Rectal smooth muscle tissue (tissue), 1 donor: ENCODE measurements around the gene SFT2D2.

Source experiments
- H3K27ac ChIP-seq: one replicate; pipeline ENCODE4 v1.7.0; 2013; ENCODE audit warnings: low read depth, low read length, inconsistent platforms
- H3K27me3 ChIP-seq: one replicate; pipeline ENCODE4 v1.7.0; 2013; ENCODE audit warnings: low read length; ENCODE audit not compliant: control insufficient read depth, insufficient read depth
- H3K36me3 ChIP-seq: one replicate; pipeline ENCODE4 v1.7.0; 2013; ENCODE audit warnings: low read length; ENCODE audit not compliant: control insufficient read depth, insufficient read depth
- H3K4me1 ChIP-seq: one replicate; pipeline ENCODE4 v1.7.0; 2013; ENCODE audit warnings: low read length; ENCODE audit not compliant: control insufficient read depth, insufficient read depth
- H3K4me3 ChIP-seq: one replicate; pipeline ENCODE4 v1.7.0; 2013; ENCODE audit warnings: low read length
- H3K9ac ChIP-seq: one replicate; pipeline ENCODE4 v1.7.0; 2013; ENCODE audit warnings: low read length

SFT2D2 gene

GRCh38 chr1:168229893-168230292, 4.1 kb downstream of the SFT2D2 start:
- Histone ChIP-seq H3K27me3 (no peaks in the 10 kb centered on the region), H3K4me1 (peaks cover 16% of the 10 kb centered on the region), H3K4me3 (peak overlapping the region; percentile 0), H3K36me3 (peaks cover 12% of the 10 kb centered on the region), H3K9ac (no peak overlapping the region), H3K27ac (no peak overlapping the region)

- H3K36me3 ChIP-seq, result peaks cover 17% of the 10 kb centered on the region
- H3K27ac ChIP-seq, result no peak overlapping the region
- peaks cover 16% of the 10 kb centered on the region for H3K4me1 ChIP-seq
- no peak overlapping the region for H3K4me3 ChIP-seq
- no peaks in the 10 kb centered on the region for H3K27me3 ChIP-seq
- no peak overlapping the region for H3K9ac ChIP-seq
Measured at GRCh38 chr1:168230709-168231108, 4.9 kb downstream of the SFT2D2 start.

GRCh38 chr1:168234846-168235547, 9.2 kb downstream of the SFT2D2 start:
- Histone ChIP-seq H3K27ac (no peak overlapping the region), H3K4me3 (no peak overlapping the region), H3K27me3 (no peaks in the 10 kb centered on the region), H3K4me1 (no peaks in the 10 kb centered on the region), H3K36me3 (peaks cover 15% of the 10 kb centered on the region), H3K9ac (no peak overlapping the region)

GRCh38 chr1:168235548-168235885, 9.7 kb downstream of the SFT2D2 start:
- Histone ChIP-seq H3K4me1 (no peaks in the 10 kb centered on the region), H3K4me3 (no peak overlapping the region), H3K36me3 (peaks cover 15% of the 10 kb centered on the region), H3K27me3 (no peaks in the 10 kb centered on the region), H3K27ac (no peak overlapping the region), H3K9ac (no peak overlapping the region)

- no peaks in the 10 kb centered on the region for H3K27me3 ChIP-seq
- no peak overlapping the region for H3K27ac ChIP-seq
- peaks cover 15% of the 10 kb centered on the region for H3K36me3 ChIP-seq
- no peak overlapping the region for H3K4me3 ChIP-seq
- no peak overlapping the region for H3K9ac ChIP-seq
- H3K4me1 ChIP-seq, result no peaks in the 10 kb centered on the region
Measured at GRCh38 chr1:168235937-168236336, 10.1 kb downstream of the SFT2D2 start.

- Histone ChIP-seq H3K27me3 (no peaks in the 10 kb centered on the region), H3K27ac (no peak overlapping the region), H3K4me1 (no peaks in the 10 kb centered on the region), H3K36me3 (peaks cover 15% of the 10 kb centered on the region), H3K4me3 (no peak overlapping the region), H3K9ac (no peak overlapping the region)
Measured at GRCh38 chr1:168236836-168237611, 11.2 kb downstream of the SFT2D2 start.

- H3K27me3 ChIP-seq, result no peaks in the 10 kb centered on the region
- H3K36me3 ChIP-seq, result peaks cover 3% of the 10 kb centered on the region
- H3K27ac ChIP-seq, result peak overlapping the region; percentile 4
- H3K4me3 ChIP-seq, result no peak overlapping the region
- no peak overlapping the region for H3K9ac ChIP-seq
- peaks cover 3% of the 10 kb centered on the region for H3K4me1 ChIP-seq
Measured at GRCh38 chr1:168243198-168243597, 17.4 kb downstream of the SFT2D2 start.

- Histone ChIP-seq H3K27me3 (no peaks in the 10 kb centered on the region), H3K4me1 (peaks cover 3% of the 10 kb centered on the region), H3K36me3 (peaks cover 3% of the 10 kb centered on the region), H3K9ac (no peak overlapping the region), H3K4me3 (no peak overlapping the region), H3K27ac (peak overlapping the region; percentile 4)
Measured at GRCh38 chr1:168243636-168244212, 17.9 kb downstream of the SFT2D2 start.

GRCh38 chr1:168245042-168245441, 19.2 kb downstream of the SFT2D2 start:
- Histone ChIP-seq H3K27ac (no peak overlapping the region), H3K27me3 (no peaks in the 10 kb centered on the region), H3K4me1 (peaks cover 3% of the 10 kb centered on the region), H3K36me3 (peaks cover 3% of the 10 kb centered on the region), H3K4me3 (no peak overlapping the region), H3K9ac (no peak overlapping the region)

- Histone ChIP-seq H3K9ac (no peak overlapping the region), H3K4me1 (peaks cover 3% of the 10 kb centered on the region), H3K27me3 (no peaks in the 10 kb centered on the region), H3K27ac (no peak overlapping the region), H3K36me3 (peaks cover 5% of the 10 kb centered on the region), H3K4me3 (no peak overlapping the region)
Measured at GRCh38 chr1:168246506-168246905, 20.7 kb downstream of the SFT2D2 start.

- Histone ChIP-seq H3K36me3 (peaks cover 5% of the 10 kb centered on the region), H3K27ac (no peak overlapping the region), H3K4me1 (no peaks in the 10 kb centered on the region), H3K27me3 (no peaks in the 10 kb centered on the region), H3K9ac (no peak overlapping the region), H3K4me3 (no peak overlapping the region)
Measured at GRCh38 chr1:168252204-168252733, 26.5 kb downstream of the SFT2D2 start.

GRCh38 chr1:168256164-168256563, 30.4 kb downstream of the SFT2D2 start:
- no peak overlapping the region for H3K4me3 ChIP-seq
- H3K27me3 ChIP-seq, result no peaks in the 10 kb centered on the region
- no peaks in the 10 kb centered on the region for H3K36me3 ChIP-seq

More at GRCh38 chr1:168256164-168256563, 30.4 kb downstream of the SFT2D2 start:
- Histone ChIP-seq H3K27ac (no peak overlapping the region), H3K4me1 (no peaks in the 10 kb centered on the region), H3K9ac (no peak overlapping the region)
